ENCODE data around the gene ATG10.

GRCh38 chr5:82278711-82279370 lies 307.0 kb downstream of the ATG10 start:
- TF ChIP-seq NFRKB (IDR thresholded peaks at IDR 0.05) (no peak), BHLHE40 (IDR thresholded peaks at IDR 0.05; ENCODE audit: borderline replicate concordance) (no peak), CTBP1 (IDR thresholded peaks at IDR 0.05; ENCODE audit: borderline replicate concordance) (no peak), HDGF (IDR thresholded peaks at IDR 0.05; ENCODE audit: borderline replicate concordance) (no peak), SP1 (IDR thresholded peaks at IDR 0.05) (no peak), L3MBTL2 (conservative IDR thresholded peaks at IDR 0.05) (peak; percentile 51), ELF4 (IDR thresholded peaks at IDR 0.05) (no peak; the same call in 1 of the 2 replicates), TARDBP (IDR thresholded peaks at IDR 0.05) (no peak), FOXM1 (IDR thresholded peaks at IDR 0.05; ENCODE audit: borderline replicate concordance) (no peak)

All from HEK293T (cell line).